GM23338 (cell line): ENCODE measurements around the gene CRADD. TPM values are rescaled to one million over a fixed set of nuclear protein-coding genes. Genes with fewer than 3 reads are reported as not detected.

Experiments
- ATAC-seq: fragments of 200-7000 bp; cut with Tn5 transposase; 3 replicates; pipeline ENCODE4 v1.9.1; 2020
- DNase-seq: peaks from one replicate; pipeline ENCODE4 v3.0.0-alpha.2; 2015; ENCODE audit warnings: low spot score
- H2AFZ ChIP-seq: fragments of 200-600 bp; sonication (generic); 2 replicates; pipeline ENCODE4 v1.8.0; 2016; ENCODE audit warnings: antibody characterized with exemption, mild to moderate bottlenecking, moderate library complexity
- H3F3A ChIP-seq: fragments of 200-600 bp; sonication (generic); replicated peaks from 2 replicates; pipeline ENCODE4 v1.8.0; 2017; ENCODE audit warnings: antibody characterized with exemption, mixed run types, low read depth
- H3K27ac ChIP-seq: fragments of 200-600 bp; sonication (generic); 2 replicates; pipeline ENCODE4 v1.6.1; 2016; ENCODE audit warnings: low read depth
- H3K27me3 ChIP-seq: fragments of 200-600 bp; sonication (generic); 2 replicates; pipeline ENCODE4 v1.8.0; 2016; ENCODE audit warnings: mild to moderate bottlenecking, mixed run types, moderate library complexity; ENCODE audit not compliant: insufficient read depth
- H3K36me3 ChIP-seq: fragments of 200-600 bp; sonication (generic); 2 replicates; pipeline ENCODE4 v1.8.0; 2016; ENCODE audit warnings: mild to moderate bottlenecking; ENCODE audit not compliant: insufficient read depth
- H3K4me1 ChIP-seq: fragments of 200-600 bp; sonication (generic); 2 replicates; pipeline ENCODE4 v1.8.0; 2016; ENCODE audit warnings: mild to moderate bottlenecking, moderate library complexity; ENCODE audit not compliant: insufficient read depth
- H3K4me2 ChIP-seq: fragments of 200-600 bp; sonication (generic); 2 replicates; pipeline ENCODE4 v1.7.1; 2017; ENCODE audit warnings: mixed run types
- H3K4me3 ChIP-seq: fragments of 200-600 bp; sonication (generic); 2 replicates; pipeline ENCODE4 v1.6.1; 2016; ENCODE audit warnings: mixed run types
- H3K79me2 ChIP-seq: fragments of 200-600 bp; sonication (generic); replicated peaks from 2 replicates; pipeline ENCODE4 v1.8.0; 2017; ENCODE audit warnings: mild to moderate bottlenecking; ENCODE audit not compliant: insufficient read depth
- H3K9me2 ChIP-seq: fragments of 200-600 bp; sonication (generic); 2 replicates; pipeline ENCODE4 v1.8.0; 2017; ENCODE audit not compliant: insufficient read depth
- H4K20me1 ChIP-seq: fragments of 200-600 bp; sonication (generic); replicated peaks from 2 replicates; pipeline ENCODE4 v1.8.0; 2017; ENCODE audit warnings: mild to moderate bottlenecking; ENCODE audit not compliant: insufficient read depth
- H3K27ac Mint-ChIP-seq: 2 replicates; pipeline ENCODE4 v1.8.0; 2020; ENCODE audit warnings: inconsistent platforms, mild to moderate bottlenecking, moderate library complexity, mixed read lengths
- H3K27me3 Mint-ChIP-seq: 3 replicates; pipeline ENCODE4 v1.8.0; 2022; ENCODE audit warnings: low read depth, mild to moderate bottlenecking, moderate library complexity, mixed read lengths, inconsistent platforms; ENCODE audit not compliant: insufficient read depth, poor library complexity
- H3K36me3 Mint-ChIP-seq: 3 replicates; pipeline ENCODE4 v1.8.0; 2021; ENCODE audit warnings: low read depth, mild to moderate bottlenecking, inconsistent platforms, moderate library complexity, mixed read lengths
- H3K4me1 Mint-ChIP-seq: 3 replicates; pipeline ENCODE4 v1.8.0; 2020; ENCODE audit warnings: mild to moderate bottlenecking, inconsistent platforms, mixed read lengths
- H3K4me3 Mint-ChIP-seq: 3 replicates; pipeline ENCODE4 v1.8.0; 2021; ENCODE audit warnings: moderate library complexity, mild to moderate bottlenecking, inconsistent platforms, mixed read lengths
- H3K9me3 Mint-ChIP-seq: 3 replicates; pipeline ENCODE4 v1.8.0; 2020; ENCODE audit warnings: moderate library complexity, mild to moderate bottlenecking, inconsistent platforms, mixed read lengths
- CREB1 ChIP-seq: fragments of 250-450 bp; sonication (Bioruptor Pico); IDR thresholded peaks from 2 replicates; pipeline ENCODE4 v1.5.0; 2020; ENCODE audit warnings: low read depth, mild to moderate bottlenecking, moderate library complexity
- EZH2phosphoT487 ChIP-seq: fragments of 200-600 bp; sonication (generic); IDR thresholded peaks from one replicate; pipeline ENCODE4 v1.8.1; 2018; ENCODE audit warnings: antibody characterized with exemption; ENCODE audit not compliant: unreplicated experiment
- JUNB ChIP-seq: IDR thresholded peaks from one replicate; pipeline ENCODE4 v1.6.1; 2016; ENCODE audit warnings: antibody characterized with exemption; ENCODE audit not compliant: unreplicated experiment
- NANOG ChIP-seq: IDR thresholded peaks from 2 replicates; pipeline ENCODE4 v1.6.1; 2016; ENCODE audit warnings: antibody characterized with exemption, borderline replicate concordance
- POLR2AphosphoS5 ChIP-seq: IDR thresholded peaks from 2 replicates; pipeline ENCODE4 v1.6.1; 2016; ENCODE audit warnings: antibody characterized with exemption, low read depth
- STAT1 ChIP-seq: IDR thresholded peaks from one replicate; pipeline ENCODE4 v1.6.1; 2016; ENCODE audit warnings: antibody characterized with exemption; ENCODE audit not compliant: unreplicated experiment
- ZNF114 ChIP-seq: fragments of 250-450 bp; sonication (Bioruptor Pico); IDR thresholded peaks from 2 replicates; pipeline ENCODE4 v1.5.0; 2020; ENCODE audit warnings: mild to moderate bottlenecking, moderate library complexity
- ZNF331 ChIP-seq: fragments of 250-450 bp; sonication (Bioruptor Pico); IDR thresholded peaks from 2 replicates; pipeline ENCODE4 v1.5.0; 2020; ENCODE audit warnings: low read depth, mild to moderate bottlenecking, moderate library complexity
- polyA plus RNA-seq: library from polyadenylated mRNA; unstranded; fragments of >200 nt; fragmentation: Nextera tagmentation; extraction: Ambion mirVana; gene quantifications from 2 replicates; pipeline ENCODE4 v1.2.1, GENCODE V29; 2016
- total RNA-seq: library from RNA; depleted of rRNA; stranded (reverse); fragments of >200 nt; shearing (Covaris generic); gene quantifications from 2 replicates; pipeline ENCODE4 v1.2.3, GENCODE V29; 2014
- TF ChIP-seq, protein P1 (sequence below), 2 experiments: fragments of 200-600 bp in 1 of 2; sonication (generic) in 1 of 2; conservative IDR thresholded peaks; 2 replicates each; pipeline versions ENCODE4 v1.5.1 to v1.6.1; 2016 to 2017; ENCODE audit warnings: antibody characterized with exemption in 2 of 2, low read depth in 2 of 2, mild to moderate bottlenecking in 2 of 2, moderate library complexity in 1 of 2
- TF ChIP-seq, protein P2 (sequence below): IDR thresholded peaks from one replicate; pipeline ENCODE4 v1.6.1; 2018; ENCODE audit warnings: antibody characterized with exemption; ENCODE audit not compliant: unreplicated experiment
- TF ChIP-seq, protein P3 (sequence below): IDR thresholded peaks from 2 replicates; pipeline ENCODE4 v1.6.1; 2016; ENCODE audit warnings: antibody characterized with exemption

CRADD gene
- total and polyA plus RNA-seq, 2 experiments from 2014 or later: 6.3 to 27.9 TPM

GRCh38 chr12:93918900-93919299, 241.7 kb downstream of the CRADD start:
- Mint-ChIP-seq H3K36me3 (no peaks in the 10 kb centered on the region), H3K4me3 (no peak overlapping the region), H3K4me1 (no peaks in the 10 kb centered on the region), H3K9me3 (peaks cover 3% of the 10 kb centered on the region; the same call in 1 of the 3 replicates), H3K27ac (no peak overlapping the region), H3K27me3 (peaks cover 12% of the 10 kb centered on the region)
- Histone ChIP-seq H3K79me2 (no peaks in the 10 kb centered on the region), H3K27me3 (no peaks in the 10 kb centered on the region), H3K4me3 (no peak overlapping the region), H4K20me1 (no peaks in the 10 kb centered on the region), H3K36me3 (no peaks in the 10 kb centered on the region), H3F3A (no peaks in the 10 kb centered on the region), H3K4me2 (no peak overlapping the region), H3K4me1 (peaks cover 1% of the 10 kb centered on the region; the same call in 1 of the 2 replicates), H3K9me2 (0 out of 2 replicates have a peak, but pooled peaks cover 7% of the 10 kb centered on the region), H3K27ac (no peak overlapping the region), H2AFZ (no peak overlapping the region)
- ATAC-seq (no peak), DNase-seq (no peak)
- TF ChIP-seq EZH2phosphoT487 (no peak), POLR2AphosphoS5 (no peak)

DNA sequence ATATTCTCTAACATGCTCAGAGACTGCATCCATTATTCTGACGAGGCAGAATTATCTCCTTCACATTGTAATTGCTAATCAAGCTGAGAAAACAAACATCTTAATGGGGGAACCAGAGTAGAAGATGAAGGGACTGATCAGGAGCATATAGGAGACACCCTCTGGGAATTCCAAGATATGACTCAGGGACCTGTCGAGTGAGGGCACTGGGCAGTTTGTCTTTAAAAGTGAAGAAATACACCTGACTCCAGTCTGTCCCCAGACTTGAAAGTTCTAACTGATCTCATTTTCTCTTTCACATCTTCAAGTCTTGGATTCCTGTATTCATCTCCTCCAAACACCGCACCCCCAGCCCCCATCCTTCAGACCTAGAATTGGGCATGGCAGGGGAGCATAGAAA, 244.3 kb downstream of the CRADD start:
- H3K9me2 ChIP-seq: no peaks in the 10 kb centered on the region
- H3K4me1 Mint-ChIP-seq: no peaks in the 10 kb centered on the region
- no peaks in the 10 kb centered on the region for H3K4me1 ChIP-seq
- no peaks in the 10 kb centered on the region for H3F3A ChIP-seq
- H3K4me3 Mint-ChIP-seq: no peak overlapping the region
- DNase-seq (no peak), ATAC-seq (no peak)
- no peaks in the 10 kb centered on the region for H4K20me1 ChIP-seq
- H3K79me2 ChIP-seq: no peaks in the 10 kb centered on the region
- peaks cover 18% of the 10 kb centered on the region for H3K9me3 Mint-ChIP-seq
- H3K27me3 Mint-ChIP-seq: peaks cover 9% of the 10 kb centered on the region
- no peak overlapping the region for H3K27ac ChIP-seq
- H3K4me3 ChIP-seq: no peak overlapping the region
- H3K27me3 ChIP-seq: no peaks in the 10 kb centered on the region
- TF ChIP-seq JUNB (no peak), ZNF114 (CRISPR knock-in tag) (no peak)
- H3K27ac Mint-ChIP-seq: no peak overlapping the region
- H2AFZ ChIP-seq: no peak overlapping the region
- H3K36me3 ChIP-seq: peaks cover 9% of the 10 kb centered on the region; the same call in 1 of the 2 replicates
- H3K36me3 Mint-ChIP-seq: peaks cover 7% of the 10 kb centered on the region
- no peak overlapping the region for H3K4me2 ChIP-seq

DNA sequence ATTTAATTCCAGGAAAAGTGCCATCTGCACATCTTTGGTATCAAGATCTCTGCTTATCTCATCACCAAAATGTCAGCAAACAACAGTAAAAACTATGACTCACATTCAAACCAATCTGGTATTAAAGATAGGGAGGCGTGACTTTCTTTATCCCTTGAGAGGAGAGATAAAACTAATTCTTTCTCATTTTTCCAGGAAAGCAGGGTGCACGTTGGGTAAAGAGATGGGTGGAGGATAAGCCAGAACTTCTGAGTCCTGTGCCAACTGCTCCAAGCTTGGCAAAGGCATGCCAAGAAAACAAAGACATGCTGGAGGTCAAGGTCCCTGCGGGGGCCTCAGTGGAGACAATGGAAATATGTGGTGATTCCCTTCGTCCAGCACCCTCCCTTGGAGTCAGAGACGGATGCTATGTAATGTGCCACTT, 245.4 kb downstream of the CRADD start:
- no peaks in the 10 kb centered on the region for H3K9me2 ChIP-seq
- H4K20me1 ChIP-seq: no peaks in the 10 kb centered on the region
- H3K4me1 ChIP-seq: no peaks in the 10 kb centered on the region
- no peaks in the 10 kb centered on the region for H3K79me2 ChIP-seq
- Mint-ChIP-seq H3K27me3 (peaks cover 9% of the 10 kb centered on the region), H3K9me3 (peaks cover 28% of the 10 kb centered on the region), H3K36me3 (peaks cover 8% of the 10 kb centered on the region), H3K4me3 (no peak overlapping the region), H3K4me1 (no peaks in the 10 kb centered on the region), H3K27ac (no peak overlapping the region)
- H3F3A ChIP-seq: no peaks in the 10 kb centered on the region
- H3K27me3 ChIP-seq: no peaks in the 10 kb centered on the region
- no peak overlapping the region for H3K4me3 ChIP-seq
- peaks cover 12% of the 10 kb centered on the region; the same call in 1 of the 2 replicates for H3K36me3 ChIP-seq
- no peak overlapping the region for H2AFZ ChIP-seq
- H3K27ac ChIP-seq: no peak overlapping the region
- ATAC-seq: no peak
- H3K4me2 ChIP-seq: no peak overlapping the region
- no peak for DNase-seq
- TF ChIP-seq, protein P1, sequence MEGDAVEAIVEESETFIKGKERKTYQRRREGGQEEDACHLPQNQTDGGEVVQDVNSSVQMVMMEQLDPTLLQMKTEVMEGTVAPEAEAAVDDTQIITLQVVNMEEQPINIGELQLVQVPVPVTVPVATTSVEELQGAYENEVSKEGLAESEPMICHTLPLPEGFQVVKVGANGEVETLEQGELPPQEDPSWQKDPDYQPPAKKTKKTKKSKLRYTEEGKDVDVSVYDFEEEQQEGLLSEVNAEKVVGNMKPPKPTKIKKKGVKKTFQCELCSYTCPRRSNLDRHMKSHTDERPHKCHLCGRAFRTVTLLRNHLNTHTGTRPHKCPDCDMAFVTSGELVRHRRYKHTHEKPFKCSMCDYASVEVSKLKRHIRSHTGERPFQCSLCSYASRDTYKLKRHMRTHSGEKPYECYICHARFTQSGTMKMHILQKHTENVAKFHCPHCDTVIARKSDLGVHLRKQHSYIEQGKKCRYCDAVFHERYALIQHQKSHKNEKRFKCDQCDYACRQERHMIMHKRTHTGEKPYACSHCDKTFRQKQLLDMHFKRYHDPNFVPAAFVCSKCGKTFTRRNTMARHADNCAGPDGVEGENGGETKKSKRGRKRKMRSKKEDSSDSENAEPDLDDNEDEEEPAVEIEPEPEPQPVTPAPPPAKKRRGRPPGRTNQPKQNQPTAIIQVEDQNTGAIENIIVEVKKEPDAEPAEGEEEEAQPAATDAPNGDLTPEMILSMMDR (conservative IDR thresholded peaks at IDR 0.05; ENCODE audit: low read depth in 2 of 2): no peak
- TF ChIP-seq ZNF114 (CRISPR knock-in tag) (no peak), EZH2phosphoT487 (no peak), NANOG (no peak), POLR2AphosphoS5 (no peak), JUNB (no peak), CREB1 (CRISPR knock-in tag) (no peak), STAT1 (no peak), ZNF331 (CRISPR knock-in tag) (no peak)
- TF ChIP-seq, protein P2, sequence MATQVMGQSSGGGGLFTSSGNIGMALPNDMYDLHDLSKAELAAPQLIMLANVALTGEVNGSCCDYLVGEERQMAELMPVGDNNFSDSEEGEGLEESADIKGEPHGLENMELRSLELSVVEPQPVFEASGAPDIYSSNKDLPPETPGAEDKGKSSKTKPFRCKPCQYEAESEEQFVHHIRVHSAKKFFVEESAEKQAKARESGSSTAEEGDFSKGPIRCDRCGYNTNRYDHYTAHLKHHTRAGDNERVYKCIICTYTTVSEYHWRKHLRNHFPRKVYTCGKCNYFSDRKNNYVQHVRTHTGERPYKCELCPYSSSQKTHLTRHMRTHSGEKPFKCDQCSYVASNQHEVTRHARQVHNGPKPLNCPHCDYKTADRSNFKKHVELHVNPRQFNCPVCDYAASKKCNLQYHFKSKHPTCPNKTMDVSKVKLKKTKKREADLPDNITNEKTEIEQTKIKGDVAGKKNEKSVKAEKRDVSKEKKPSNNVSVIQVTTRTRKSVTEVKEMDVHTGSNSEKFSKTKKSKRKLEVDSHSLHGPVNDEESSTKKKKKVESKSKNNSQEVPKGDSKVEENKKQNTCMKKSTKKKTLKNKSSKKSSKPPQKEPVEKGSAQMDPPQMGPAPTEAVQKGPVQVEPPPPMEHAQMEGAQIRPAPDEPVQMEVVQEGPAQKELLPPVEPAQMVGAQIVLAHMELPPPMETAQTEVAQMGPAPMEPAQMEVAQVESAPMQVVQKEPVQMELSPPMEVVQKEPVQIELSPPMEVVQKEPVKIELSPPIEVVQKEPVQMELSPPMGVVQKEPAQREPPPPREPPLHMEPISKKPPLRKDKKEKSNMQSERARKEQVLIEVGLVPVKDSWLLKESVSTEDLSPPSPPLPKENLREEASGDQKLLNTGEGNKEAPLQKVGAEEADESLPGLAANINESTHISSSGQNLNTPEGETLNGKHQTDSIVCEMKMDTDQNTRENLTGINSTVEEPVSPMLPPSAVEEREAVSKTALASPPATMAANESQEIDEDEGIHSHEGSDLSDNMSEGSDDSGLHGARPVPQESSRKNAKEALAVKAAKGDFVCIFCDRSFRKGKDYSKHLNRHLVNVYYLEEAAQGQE: no peak
- TF ChIP-seq, protein P3, sequence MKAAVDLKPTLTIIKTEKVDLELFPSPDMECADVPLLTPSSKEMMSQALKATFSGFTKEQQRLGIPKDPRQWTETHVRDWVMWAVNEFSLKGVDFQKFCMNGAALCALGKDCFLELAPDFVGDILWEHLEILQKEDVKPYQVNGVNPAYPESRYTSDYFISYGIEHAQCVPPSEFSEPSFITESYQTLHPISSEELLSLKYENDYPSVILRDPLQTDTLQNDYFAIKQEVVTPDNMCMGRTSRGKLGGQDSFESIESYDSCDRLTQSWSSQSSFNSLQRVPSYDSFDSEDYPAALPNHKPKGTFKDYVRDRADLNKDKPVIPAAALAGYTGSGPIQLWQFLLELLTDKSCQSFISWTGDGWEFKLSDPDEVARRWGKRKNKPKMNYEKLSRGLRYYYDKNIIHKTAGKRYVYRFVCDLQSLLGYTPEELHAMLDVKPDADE: no peak
